GM23338 (cell line): ENCODE results near the gene LRIG1. TPM values are rescaled to one million over a fixed set of nuclear protein-coding genes. Genes with fewer than 3 reads are reported as not detected.

ENCODE experiments used
- ATAC-seq: fragments of 200-7000 bp; cut with Tn5 transposase; 3 replicates; pipeline ENCODE4 v1.9.1; 2020
- DNase-seq: peaks from one replicate; pipeline ENCODE4 v3.0.0-alpha.2; 2015; ENCODE audit warnings: low spot score
- H2AFZ ChIP-seq: fragments of 200-600 bp; sonication (generic); 2 replicates; pipeline ENCODE4 v1.8.0; 2016; ENCODE audit warnings: antibody characterized with exemption, mild to moderate bottlenecking, moderate library complexity
- H3F3A ChIP-seq: fragments of 200-600 bp; sonication (generic); replicated peaks from 2 replicates; pipeline ENCODE4 v1.8.0; 2017; ENCODE audit warnings: antibody characterized with exemption, mixed run types, low read depth
- H3K27ac ChIP-seq: fragments of 200-600 bp; sonication (generic); 2 replicates; pipeline ENCODE4 v1.6.1; 2016; ENCODE audit warnings: low read depth
- H3K27me3 ChIP-seq: fragments of 200-600 bp; sonication (generic); 2 replicates; pipeline ENCODE4 v1.8.0; 2016; ENCODE audit warnings: mild to moderate bottlenecking, mixed run types, moderate library complexity; ENCODE audit not compliant: insufficient read depth
- H3K36me3 ChIP-seq: fragments of 200-600 bp; sonication (generic); 2 replicates; pipeline ENCODE4 v1.8.0; 2016; ENCODE audit warnings: mild to moderate bottlenecking; ENCODE audit not compliant: insufficient read depth
- H3K4me1 ChIP-seq: fragments of 200-600 bp; sonication (generic); 2 replicates; pipeline ENCODE4 v1.8.0; 2016; ENCODE audit warnings: mild to moderate bottlenecking, moderate library complexity; ENCODE audit not compliant: insufficient read depth
- H3K4me2 ChIP-seq: fragments of 200-600 bp; sonication (generic); 2 replicates; pipeline ENCODE4 v1.7.1; 2017; ENCODE audit warnings: mixed run types
- H3K4me3 ChIP-seq: fragments of 200-600 bp; sonication (generic); 2 replicates; pipeline ENCODE4 v1.6.1; 2016; ENCODE audit warnings: mixed run types
- H3K79me2 ChIP-seq: fragments of 200-600 bp; sonication (generic); replicated peaks from 2 replicates; pipeline ENCODE4 v1.8.0; 2017; ENCODE audit warnings: mild to moderate bottlenecking; ENCODE audit not compliant: insufficient read depth
- H3K9me2 ChIP-seq: fragments of 200-600 bp; sonication (generic); 2 replicates; pipeline ENCODE4 v1.8.0; 2017; ENCODE audit not compliant: insufficient read depth
- H4K20me1 ChIP-seq: fragments of 200-600 bp; sonication (generic); replicated peaks from 2 replicates; pipeline ENCODE4 v1.8.0; 2017; ENCODE audit warnings: mild to moderate bottlenecking; ENCODE audit not compliant: insufficient read depth
- H3K27ac Mint-ChIP-seq: 2 replicates; pipeline ENCODE4 v1.8.0; 2020; ENCODE audit warnings: inconsistent platforms, mild to moderate bottlenecking, moderate library complexity, mixed read lengths
- H3K27me3 Mint-ChIP-seq: 3 replicates; pipeline ENCODE4 v1.8.0; 2022; ENCODE audit warnings: low read depth, mild to moderate bottlenecking, moderate library complexity, mixed read lengths, inconsistent platforms; ENCODE audit not compliant: insufficient read depth, poor library complexity
- H3K36me3 Mint-ChIP-seq: 3 replicates; pipeline ENCODE4 v1.8.0; 2021; ENCODE audit warnings: low read depth, mild to moderate bottlenecking, inconsistent platforms, moderate library complexity, mixed read lengths
- H3K4me1 Mint-ChIP-seq: 3 replicates; pipeline ENCODE4 v1.8.0; 2020; ENCODE audit warnings: mild to moderate bottlenecking, inconsistent platforms, mixed read lengths
- H3K4me3 Mint-ChIP-seq: 3 replicates; pipeline ENCODE4 v1.8.0; 2021; ENCODE audit warnings: moderate library complexity, mild to moderate bottlenecking, inconsistent platforms, mixed read lengths
- H3K9me3 Mint-ChIP-seq: 3 replicates; pipeline ENCODE4 v1.8.0; 2020; ENCODE audit warnings: moderate library complexity, mild to moderate bottlenecking, inconsistent platforms, mixed read lengths
- CREB1 ChIP-seq: fragments of 250-450 bp; sonication (Bioruptor Pico); IDR thresholded peaks from 2 replicates; pipeline ENCODE4 v1.5.0; 2020; ENCODE audit warnings: low read depth, mild to moderate bottlenecking, moderate library complexity
- EZH2 ChIP-seq: fragments of 200-600 bp; sonication (generic); IDR thresholded peaks from one replicate; pipeline ENCODE4 v1.8.0; 2017; ENCODE audit warnings: antibody characterized with exemption, mild to moderate bottlenecking, low read depth; ENCODE audit not compliant: unreplicated experiment
- EZH2phosphoT487 ChIP-seq: fragments of 200-600 bp; sonication (generic); IDR thresholded peaks from one replicate; pipeline ENCODE4 v1.8.1; 2018; ENCODE audit warnings: antibody characterized with exemption; ENCODE audit not compliant: unreplicated experiment
- JUNB ChIP-seq: IDR thresholded peaks from one replicate; pipeline ENCODE4 v1.6.1; 2016; ENCODE audit warnings: antibody characterized with exemption; ENCODE audit not compliant: unreplicated experiment
- NANOG ChIP-seq: IDR thresholded peaks from 2 replicates; pipeline ENCODE4 v1.6.1; 2016; ENCODE audit warnings: antibody characterized with exemption, borderline replicate concordance
- POLR2AphosphoS5 ChIP-seq: IDR thresholded peaks from 2 replicates; pipeline ENCODE4 v1.6.1; 2016; ENCODE audit warnings: antibody characterized with exemption, low read depth
- STAT1 ChIP-seq: IDR thresholded peaks from one replicate; pipeline ENCODE4 v1.6.1; 2016; ENCODE audit warnings: antibody characterized with exemption; ENCODE audit not compliant: unreplicated experiment
- ZNF114 ChIP-seq: fragments of 250-450 bp; sonication (Bioruptor Pico); IDR thresholded peaks from 2 replicates; pipeline ENCODE4 v1.5.0; 2020; ENCODE audit warnings: mild to moderate bottlenecking, moderate library complexity
- ZNF331 ChIP-seq: fragments of 250-450 bp; sonication (Bioruptor Pico); IDR thresholded peaks from 2 replicates; pipeline ENCODE4 v1.5.0; 2020; ENCODE audit warnings: low read depth, mild to moderate bottlenecking, moderate library complexity
- polyA plus RNA-seq: library from polyadenylated mRNA; unstranded; fragments of >200 nt; fragmentation: Nextera tagmentation; extraction: Ambion mirVana; gene quantifications from 2 replicates; pipeline ENCODE4 v1.2.1, GENCODE V29; 2016
- total RNA-seq: library from RNA; depleted of rRNA; stranded (reverse); fragments of >200 nt; shearing (Covaris generic); gene quantifications from 2 replicates; pipeline ENCODE4 v1.2.3, GENCODE V29; 2014
- TF ChIP-seq, protein P1 (sequence below): IDR thresholded peaks from one replicate; pipeline ENCODE4 v1.6.1; 2018; ENCODE audit warnings: antibody characterized with exemption; ENCODE audit not compliant: unreplicated experiment
- TF ChIP-seq, protein P2 (sequence below), 2 experiments: fragments of 200-600 bp in 1 of 2; sonication (generic) in 1 of 2; conservative IDR thresholded peaks; 2 replicates each; pipeline versions ENCODE4 v1.5.1 to v1.6.1; 2016 to 2017; ENCODE audit warnings: antibody characterized with exemption in 2 of 2, low read depth in 2 of 2, mild to moderate bottlenecking in 2 of 2, moderate library complexity in 1 of 2
- TF ChIP-seq, protein P3 (sequence below): fragments of 250-450 bp; sonication (Bioruptor Pico); IDR thresholded peaks from 2 replicates; pipeline ENCODE4 v1.5.0; 2020; ENCODE audit warnings: mild to moderate bottlenecking, moderate library complexity
- TF ChIP-seq, protein P4 (sequence below): IDR thresholded peaks from 2 replicates; pipeline ENCODE4 v1.6.1; 2016; ENCODE audit warnings: antibody characterized with exemption

LRIG1 gene
- total and polyA plus RNA-seq, 2 experiments from 2014 or later: 40.0 to 134 TPM

DNA sequence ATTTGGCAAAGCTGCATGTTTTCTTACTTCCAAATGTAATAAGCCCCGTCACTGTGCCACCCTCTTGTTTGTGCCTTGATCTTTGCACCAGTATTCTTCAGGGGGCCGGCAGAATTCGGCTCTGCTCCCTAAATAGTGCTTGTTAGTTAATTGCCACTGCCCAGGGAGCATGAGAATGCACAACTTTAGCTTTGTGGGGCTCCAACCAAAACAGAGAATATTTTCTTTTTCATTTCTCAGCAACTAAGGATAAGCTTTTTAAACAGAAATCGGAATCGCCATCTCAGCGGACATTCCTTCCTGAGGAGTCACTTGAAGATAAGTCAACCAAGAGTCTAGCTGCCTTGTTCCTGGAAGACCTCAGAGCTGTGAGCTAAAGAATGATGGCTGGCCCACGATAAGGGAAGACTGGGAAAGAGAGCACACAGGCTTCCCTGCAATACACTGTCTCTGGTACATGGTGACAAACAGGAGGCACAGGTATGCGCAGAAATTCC is 106.0 kb downstream of the LRIG1 start:
- no peak for TF ChIP-seq JUNB
- TF ChIP-seq CREB1 (CRISPR knock-in tag): no peak
- TF ChIP-seq, protein P1, sequence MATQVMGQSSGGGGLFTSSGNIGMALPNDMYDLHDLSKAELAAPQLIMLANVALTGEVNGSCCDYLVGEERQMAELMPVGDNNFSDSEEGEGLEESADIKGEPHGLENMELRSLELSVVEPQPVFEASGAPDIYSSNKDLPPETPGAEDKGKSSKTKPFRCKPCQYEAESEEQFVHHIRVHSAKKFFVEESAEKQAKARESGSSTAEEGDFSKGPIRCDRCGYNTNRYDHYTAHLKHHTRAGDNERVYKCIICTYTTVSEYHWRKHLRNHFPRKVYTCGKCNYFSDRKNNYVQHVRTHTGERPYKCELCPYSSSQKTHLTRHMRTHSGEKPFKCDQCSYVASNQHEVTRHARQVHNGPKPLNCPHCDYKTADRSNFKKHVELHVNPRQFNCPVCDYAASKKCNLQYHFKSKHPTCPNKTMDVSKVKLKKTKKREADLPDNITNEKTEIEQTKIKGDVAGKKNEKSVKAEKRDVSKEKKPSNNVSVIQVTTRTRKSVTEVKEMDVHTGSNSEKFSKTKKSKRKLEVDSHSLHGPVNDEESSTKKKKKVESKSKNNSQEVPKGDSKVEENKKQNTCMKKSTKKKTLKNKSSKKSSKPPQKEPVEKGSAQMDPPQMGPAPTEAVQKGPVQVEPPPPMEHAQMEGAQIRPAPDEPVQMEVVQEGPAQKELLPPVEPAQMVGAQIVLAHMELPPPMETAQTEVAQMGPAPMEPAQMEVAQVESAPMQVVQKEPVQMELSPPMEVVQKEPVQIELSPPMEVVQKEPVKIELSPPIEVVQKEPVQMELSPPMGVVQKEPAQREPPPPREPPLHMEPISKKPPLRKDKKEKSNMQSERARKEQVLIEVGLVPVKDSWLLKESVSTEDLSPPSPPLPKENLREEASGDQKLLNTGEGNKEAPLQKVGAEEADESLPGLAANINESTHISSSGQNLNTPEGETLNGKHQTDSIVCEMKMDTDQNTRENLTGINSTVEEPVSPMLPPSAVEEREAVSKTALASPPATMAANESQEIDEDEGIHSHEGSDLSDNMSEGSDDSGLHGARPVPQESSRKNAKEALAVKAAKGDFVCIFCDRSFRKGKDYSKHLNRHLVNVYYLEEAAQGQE: no peak
- TF ChIP-seq EZH2phosphoT487: no peak
- TF ChIP-seq NANOG: no peak
- TF ChIP-seq EZH2: no peak
- no peak for TF ChIP-seq ZNF331 (CRISPR knock-in tag)
- TF ChIP-seq POLR2AphosphoS5: no peak
- TF ChIP-seq, protein P2, sequence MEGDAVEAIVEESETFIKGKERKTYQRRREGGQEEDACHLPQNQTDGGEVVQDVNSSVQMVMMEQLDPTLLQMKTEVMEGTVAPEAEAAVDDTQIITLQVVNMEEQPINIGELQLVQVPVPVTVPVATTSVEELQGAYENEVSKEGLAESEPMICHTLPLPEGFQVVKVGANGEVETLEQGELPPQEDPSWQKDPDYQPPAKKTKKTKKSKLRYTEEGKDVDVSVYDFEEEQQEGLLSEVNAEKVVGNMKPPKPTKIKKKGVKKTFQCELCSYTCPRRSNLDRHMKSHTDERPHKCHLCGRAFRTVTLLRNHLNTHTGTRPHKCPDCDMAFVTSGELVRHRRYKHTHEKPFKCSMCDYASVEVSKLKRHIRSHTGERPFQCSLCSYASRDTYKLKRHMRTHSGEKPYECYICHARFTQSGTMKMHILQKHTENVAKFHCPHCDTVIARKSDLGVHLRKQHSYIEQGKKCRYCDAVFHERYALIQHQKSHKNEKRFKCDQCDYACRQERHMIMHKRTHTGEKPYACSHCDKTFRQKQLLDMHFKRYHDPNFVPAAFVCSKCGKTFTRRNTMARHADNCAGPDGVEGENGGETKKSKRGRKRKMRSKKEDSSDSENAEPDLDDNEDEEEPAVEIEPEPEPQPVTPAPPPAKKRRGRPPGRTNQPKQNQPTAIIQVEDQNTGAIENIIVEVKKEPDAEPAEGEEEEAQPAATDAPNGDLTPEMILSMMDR (conservative IDR thresholded peaks at IDR 0.05; ENCODE audit: low read depth in 2 of 2): no peak
- TF ChIP-seq, protein P3, sequence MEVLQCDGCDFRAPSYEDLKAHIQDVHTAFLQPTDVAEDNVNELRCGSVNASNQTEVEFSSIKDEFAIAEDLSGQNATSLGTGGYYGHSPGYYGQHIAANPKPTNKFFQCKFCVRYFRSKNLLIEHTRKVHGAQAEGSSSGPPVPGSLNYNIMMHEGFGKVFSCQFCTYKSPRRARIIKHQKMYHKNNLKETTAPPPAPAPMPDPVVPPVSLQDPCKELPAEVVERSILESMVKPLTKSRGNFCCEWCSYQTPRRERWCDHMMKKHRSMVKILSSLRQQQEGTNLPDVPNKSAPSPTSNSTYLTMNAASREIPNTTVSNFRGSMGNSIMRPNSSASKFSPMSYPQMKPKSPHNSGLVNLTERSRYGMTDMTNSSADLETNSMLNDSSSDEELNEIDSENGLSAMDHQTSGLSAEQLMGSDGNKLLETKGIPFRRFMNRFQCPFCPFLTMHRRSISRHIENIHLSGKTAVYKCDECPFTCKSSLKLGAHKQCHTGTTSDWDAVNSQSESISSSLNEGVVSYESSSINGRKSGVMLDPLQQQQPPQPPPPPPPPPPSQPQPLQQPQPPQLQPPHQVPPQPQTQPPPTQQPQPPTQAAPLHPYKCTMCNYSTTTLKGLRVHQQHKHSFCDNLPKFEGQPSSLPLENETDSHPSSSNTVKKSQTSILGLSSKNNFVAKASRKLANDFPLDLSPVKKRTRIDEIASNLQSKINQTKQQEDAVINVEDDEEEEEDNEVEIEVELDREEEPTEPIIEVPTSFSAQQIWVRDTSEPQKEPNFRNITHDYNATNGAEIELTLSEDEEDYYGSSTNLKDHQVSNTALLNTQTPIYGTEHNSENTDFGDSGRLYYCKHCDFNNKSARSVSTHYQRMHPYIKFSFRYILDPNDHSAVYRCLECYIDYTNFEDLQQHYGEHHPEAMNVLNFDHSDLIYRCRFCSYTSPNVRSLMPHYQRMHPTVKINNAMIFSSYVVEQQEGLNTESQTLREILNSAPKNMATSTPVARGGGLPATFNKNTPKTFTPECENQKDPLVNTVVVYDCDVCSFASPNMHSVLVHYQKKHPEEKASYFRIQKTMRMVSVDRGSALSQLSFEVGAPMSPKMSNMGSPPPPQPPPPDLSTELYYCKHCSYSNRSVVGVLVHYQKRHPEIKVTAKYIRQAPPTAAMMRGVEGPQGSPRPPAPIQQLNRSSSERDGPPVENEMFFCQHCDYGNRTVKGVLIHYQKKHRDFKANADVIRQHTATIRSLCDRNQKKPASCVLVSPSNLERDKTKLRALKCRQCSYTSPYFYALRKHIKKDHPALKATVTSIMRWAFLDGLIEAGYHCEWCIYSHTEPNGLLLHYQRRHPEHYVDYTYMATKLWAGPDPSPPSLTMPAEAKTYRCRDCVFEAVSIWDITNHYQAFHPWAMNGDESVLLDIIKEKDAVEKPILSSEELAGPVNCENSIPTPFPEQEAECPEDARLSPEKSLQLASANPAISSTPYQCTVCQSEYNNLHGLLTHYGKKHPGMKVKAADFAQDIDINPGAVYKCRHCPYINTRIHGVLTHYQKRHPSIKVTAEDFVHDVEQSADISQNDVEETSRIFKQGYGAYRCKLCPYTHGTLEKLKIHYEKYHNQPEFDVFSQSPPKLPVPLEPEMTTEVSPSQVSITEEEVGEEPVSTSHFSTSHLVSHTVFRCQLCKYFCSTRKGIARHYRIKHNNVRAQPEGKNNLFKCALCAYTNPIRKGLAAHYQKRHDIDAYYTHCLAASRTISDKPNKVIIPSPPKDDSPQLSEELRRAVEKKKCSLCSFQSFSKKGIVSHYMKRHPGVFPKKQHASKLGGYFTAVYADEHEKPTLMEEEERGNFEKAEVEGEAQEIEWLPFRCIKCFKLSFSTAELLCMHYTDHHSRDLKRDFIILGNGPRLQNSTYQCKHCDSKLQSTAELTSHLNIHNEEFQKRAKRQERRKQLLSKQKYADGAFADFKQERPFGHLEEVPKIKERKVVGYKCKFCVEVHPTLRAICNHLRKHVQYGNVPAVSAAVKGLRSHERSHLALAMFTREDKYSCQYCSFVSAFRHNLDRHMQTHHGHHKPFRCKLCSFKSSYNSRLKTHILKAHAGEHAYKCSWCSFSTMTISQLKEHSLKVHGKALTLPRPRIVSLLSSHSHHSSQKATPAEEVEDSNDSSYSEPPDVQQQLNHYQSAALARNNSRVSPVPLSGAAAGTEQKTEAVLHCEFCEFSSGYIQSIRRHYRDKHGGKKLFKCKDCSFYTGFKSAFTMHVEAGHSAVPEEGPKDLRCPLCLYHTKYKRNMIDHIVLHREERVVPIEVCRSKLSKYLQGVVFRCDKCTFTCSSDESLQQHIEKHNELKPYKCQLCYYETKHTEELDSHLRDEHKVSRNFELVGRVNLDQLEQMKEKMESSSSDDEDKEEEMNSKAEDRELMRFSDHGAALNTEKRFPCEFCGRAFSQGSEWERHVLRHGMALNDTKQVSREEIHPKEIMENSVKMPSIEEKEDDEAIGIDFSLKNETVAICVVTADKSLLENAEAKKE (CRISPR knock-in tag): no peak
- TF ChIP-seq STAT1: no peak
- TF ChIP-seq, protein P4, sequence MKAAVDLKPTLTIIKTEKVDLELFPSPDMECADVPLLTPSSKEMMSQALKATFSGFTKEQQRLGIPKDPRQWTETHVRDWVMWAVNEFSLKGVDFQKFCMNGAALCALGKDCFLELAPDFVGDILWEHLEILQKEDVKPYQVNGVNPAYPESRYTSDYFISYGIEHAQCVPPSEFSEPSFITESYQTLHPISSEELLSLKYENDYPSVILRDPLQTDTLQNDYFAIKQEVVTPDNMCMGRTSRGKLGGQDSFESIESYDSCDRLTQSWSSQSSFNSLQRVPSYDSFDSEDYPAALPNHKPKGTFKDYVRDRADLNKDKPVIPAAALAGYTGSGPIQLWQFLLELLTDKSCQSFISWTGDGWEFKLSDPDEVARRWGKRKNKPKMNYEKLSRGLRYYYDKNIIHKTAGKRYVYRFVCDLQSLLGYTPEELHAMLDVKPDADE: no peak
- TF ChIP-seq ZNF114 (CRISPR knock-in tag): no peak
- peaks cover 86% of the 10 kb centered on the region for H3K36me3 Mint-ChIP-seq
- DNase-seq: no peak
- Histone ChIP-seq H3K4me2 (no peak overlapping the region), H4K20me1 (peaks cover 10% of the 10 kb centered on the region), H3K27ac (no peak overlapping the region), H3K36me3 (peaks cover 51% of the 10 kb centered on the region), H3F3A (no peaks in the 10 kb centered on the region), H3K79me2 (peaks cover 6% of the 10 kb centered on the region; the same call in 1 of the 2 replicates), H3K9me2 (no peaks in the 10 kb centered on the region), H2AFZ (no peak overlapping the region), H3K27me3 (no peaks in the 10 kb centered on the region), H3K4me3 (no peak overlapping the region), H3K4me1 (no peaks in the 10 kb centered on the region)
- peaks cover 15% of the 10 kb centered on the region for H3K4me1 Mint-ChIP-seq
- 0 out of 2 replicates have a peak overlapping the region, but pooled peaks have one; percentile 33 for H3K27ac Mint-ChIP-seq
- H3K27me3 Mint-ChIP-seq: peaks cover 22% of the 10 kb centered on the region
- no peak for ATAC-seq
- H3K9me3 Mint-ChIP-seq: no peaks in the 10 kb centered on the region
- no peak overlapping the region for H3K4me3 Mint-ChIP-seq
